HCT116 (cell line): ENCODE results near the gene GLT8D2. TPM values are rescaled to one million over a fixed set of nuclear protein-coding genes. Genes with fewer than 3 reads are reported as not detected.

Experiments used
- ATAC-seq: fragments of 200-7000 bp; cut with Tn5 transposase; 2 replicates; pipeline ENCODE4 v1.9.1; 2020; ENCODE audit warnings: mild to moderate bottlenecking, moderate library complexity
- BruUV-seq: library from RNA; stranded (reverse); fragments of 400-500 nt; replicated peaks from 2 replicates; lab custom pipeline; 2021; lab: Mats Ljungman, UMichigan
- CTCF ChIA-PET: fragments of 300-600 bp; sonication (Branson Sonifier 250); formaldehyde crosslinking; loops from one replicate; lab custom pipeline; 2021; ENCODE audit warnings: antibody characterized with exemption; lab: Charles Lee
- POLR2A ChIA-PET: fragments of 300-600, 350-600 bp; sonication (Branson Sonifier 250); formaldehyde crosslinking; loops from one replicate; lab custom pipeline; 2021; ENCODE audit warnings: antibody characterized with exemption; lab: Charles Lee
- RAD21 ChIA-PET, 2 experiments: fragments of 300-600 bp; sonication (Branson Sonifier 250); formaldehyde crosslinking; loops; one replicate each; lab custom pipeline; 2023; ENCODE audit warnings: low total read pairs in 2 of 2; ENCODE audit not compliant: uncharacterized antibody in 2 of 2, unreplicated experiment in 2 of 2, low non-redundant PET in 1 of 2; lab: Charles Lee
- DNase-seq: peaks from one replicate; pipeline ENCODE4 v3.0.0-alpha.2; 2010; ENCODE audit warnings: low read depth, low spot score
- H2AFZ ChIP-seq: fragments of 200-600 bp; shearing (Covaris generic), sonication (generic); 2 replicates; pipeline ENCODE4 v1.6.1; 2017; ENCODE audit warnings: low read depth, mixed run types, mixed read lengths, antibody characterized with exemption, low read length; ENCODE audit not compliant: poor library complexity, severe bottlenecking
- H3K27ac ChIP-seq: 2 replicates; pipeline ENCODE4 v1.5.1; 2012; ENCODE audit warnings: low read depth, low read length
- H3K27me3 ChIP-seq: fragments of 200-600 bp; sonication (generic); 2 replicates; pipeline ENCODE4 v1.6.1; 2016; ENCODE audit warnings: mixed run types, low read length, mixed read lengths; ENCODE audit not compliant: insufficient read depth
- H3K36me3 ChIP-seq, 2 experiments: fragments of 200-500 bp in 1 of 2; fragments of 200-600 bp in 1 of 2; sonication (Bioruptor generic) in 1 of 2; sonication (generic) in 1 of 2; 2 replicates each; pipeline versions ENCODE4 v1.5.1 to v1.6.1; 2014 to 2016; ENCODE audit warnings: low read length in 2 of 2, inconsistent platforms in 1 of 2, mixed read lengths in 1 of 2, mixed run types in 1 of 2; ENCODE audit not compliant: insufficient read depth in 2 of 2, control insufficient read depth in 1 of 2
- H3K4me1 ChIP-seq, 2 experiments: fragments of 200-600 bp in 1 of 2; sonication (generic) in 1 of 2; 2 replicates each; pipeline versions ENCODE4 v1.5.1 to v1.6.1; 2012 to 2017; ENCODE audit warnings: low read length in 2 of 2, inconsistent platforms in 1 of 2, mild to moderate bottlenecking in 1 of 2, mixed read lengths in 1 of 2, mixed run types in 1 of 2, moderate library complexity in 1 of 2; ENCODE audit not compliant: insufficient read depth in 2 of 2, control insufficient read depth in 1 of 2
- H3K4me2 ChIP-seq: fragments of 200-600 bp; sonication (generic); 2 replicates; pipeline ENCODE4 v1.6.1; 2017; ENCODE audit warnings: mixed run types, low read length, mixed read lengths
- H3K4me3 ChIP-seq, 2 experiments: fragments of 200-600 bp in 1 of 2; sonication (generic) in 1 of 2; replicated peaks in 1 of 2; 2 replicates each; pipeline ENCODE4 v1.5.1; 2011 to 2016; ENCODE audit warnings: low read length in 2 of 2, control low read depth in 1 of 2, low read depth in 1 of 2, mild to moderate bottlenecking in 1 of 2, mixed read lengths in 1 of 2, mixed run types in 1 of 2
- H3K79me2 ChIP-seq: fragments of 200-600 bp; sonication (generic); 2 replicates; pipeline ENCODE4 v1.6.1; 2017; ENCODE audit warnings: mild to moderate bottlenecking, mixed run types, low read length, moderate library complexity, mixed read lengths; ENCODE audit not compliant: insufficient read depth
- H3K9ac ChIP-seq: fragments of 200-600 bp; sonication (generic); 2 replicates; pipeline ENCODE4 v1.6.1; 2016; ENCODE audit warnings: low read length, mixed read lengths
- H3K9me2 ChIP-seq: fragments of 200-600 bp; sonication (generic), shearing (Covaris generic); 2 replicates; pipeline ENCODE4 v1.6.1; 2017; ENCODE audit warnings: mixed run types, mild to moderate bottlenecking, moderate library complexity; ENCODE audit not compliant: insufficient read depth
- H3K9me3 ChIP-seq, 2 experiments: fragments of 200-500 bp in 1 of 2; fragments of 200-600 bp in 1 of 2; sonication (Bioruptor generic) in 1 of 2; sonication (generic) in 1 of 2; 2 replicates each; pipeline ENCODE4 v1.6.1; 2014 to 2017; ENCODE audit warnings: low read length in 2 of 2, mixed read lengths in 2 of 2, inconsistent platforms in 1 of 2, low read depth in 1 of 2, mild to moderate bottlenecking in 1 of 2, mixed run types in 1 of 2, moderate library complexity in 1 of 2; ENCODE audit not compliant: control insufficient read depth in 1 of 2, insufficient read depth in 1 of 2
- H4K20me1 ChIP-seq: fragments of 200-600 bp; sonication (generic), shearing (Covaris generic); 2 replicates; pipeline ENCODE4 v1.6.1; 2017; ENCODE audit warnings: mixed run types, mild to moderate bottlenecking, moderate library complexity; ENCODE audit not compliant: insufficient read depth
- CBX3 ChIP-seq: IDR thresholded peaks from 2 replicates; pipeline ENCODE4 v1.6.1; 2012; ENCODE audit warnings: low read depth
- CEBPB ChIP-seq: IDR thresholded peaks from 2 replicates; pipeline ENCODE4 v1.6.1; 2012; ENCODE audit warnings: low read depth
- EGR1 ChIP-seq: IDR thresholded peaks from 2 replicates; pipeline ENCODE4 v1.6.1; 2012; ENCODE audit warnings: low read depth
- ELF1 ChIP-seq: IDR thresholded peaks from 2 replicates; pipeline ENCODE4 v1.6.1; 2012; ENCODE audit warnings: low read depth, borderline replicate concordance
- FOSL1 ChIP-seq: IDR thresholded peaks from 2 replicates; pipeline ENCODE4 v1.6.1; 2012; ENCODE audit warnings: low read depth
- JUND ChIP-seq: IDR thresholded peaks from 2 replicates; pipeline ENCODE4 v1.6.1; 2012
- MAX ChIP-seq: IDR thresholded peaks from 2 replicates; pipeline ENCODE4 v1.6.1; 2012
- POLR2A ChIP-seq: IDR thresholded peaks from 2 replicates; pipeline ENCODE4 v1.7.0; 2011; ENCODE audit warnings: borderline replicate concordance; ENCODE audit not compliant: insufficient read depth, insufficient read length; ENCODE audit errors: extremely low read depth
- POLR2AphosphoS5 ChIP-seq: IDR thresholded peaks from 2 replicates; pipeline ENCODE4 v1.6.1; 2011; ENCODE audit warnings: mild to moderate bottlenecking, low read depth, low read length, moderate library complexity
- RAD21 ChIP-seq: IDR thresholded peaks from 2 replicates; pipeline ENCODE4 v1.6.1; 2012; ENCODE audit warnings: low read depth, mild to moderate bottlenecking
- SIN3A ChIP-seq: IDR thresholded peaks from 2 replicates; pipeline ENCODE4 v1.6.1; 2012; ENCODE audit warnings: low read depth
- SP1 ChIP-seq: IDR thresholded peaks from 2 replicates; pipeline ENCODE4 v1.6.1; 2012; ENCODE audit warnings: low read depth
- SRF ChIP-seq: IDR thresholded peaks from 2 replicates; pipeline ENCODE4 v1.6.1; 2012; ENCODE audit warnings: low read depth
- TCF7L2 ChIP-seq: IDR thresholded peaks from 2 replicates; pipeline ENCODE4 v1.7.0; 2011; ENCODE audit warnings: borderline replicate concordance, inconsistent platforms; ENCODE audit not compliant: insufficient read depth, insufficient read length; ENCODE audit errors: extremely low read depth
- YY1 ChIP-seq: IDR thresholded peaks from 2 replicates; pipeline ENCODE4 v1.6.1; 2011; ENCODE audit warnings: low read length, low read depth, moderate library complexity, mild to moderate bottlenecking; ENCODE audit not compliant: insufficient replicate concordance; ENCODE audit errors: extremely low read depth
- ZBTB33 ChIP-seq: IDR thresholded peaks from 2 replicates; pipeline ENCODE4 v1.6.1; 2011; ENCODE audit warnings: mild to moderate bottlenecking, low read length, moderate library complexity; ENCODE audit not compliant: insufficient replicate concordance; ENCODE audit errors: extremely low read depth
- ZFX ChIP-seq: fragments of 450-650 bp; IDR thresholded peaks from 2 replicates; pipeline ENCODE4 v1.6.1; 2017
- intact Hi-C: fragments of 100-400 bp; cut with micrococcal nuclease; formaldehyde crosslinking; loops from 2 replicates; pipeline ENCODE4 v1.10.0; 2022
- total RNA-seq: library from RNA; stranded (reverse); gene quantifications from one replicate; pipeline ENCODE4 v1.2.1, GENCODE V29; 2021; ENCODE audit not compliant: unreplicated experiment

The GLT8D2 gene
- total RNA-seq, 1 experiment from 2014 or later, result 4.8 TPM

GRCh38 chr12:104072099-104072498 is 22.1 kb upstream of the GLT8D2 start:
- Histone ChIP-seq H3K9ac (no peak overlapping the region), H2AFZ (no peak overlapping the region), H3K4me1 (no peaks in the 10 kb centered on the region), H3K4me2 (no peak overlapping the region), H3K79me2 (no peaks in the 10 kb centered on the region), H3K4me3 (no peak overlapping the region), H3K36me3 (0 out of 4 replicates have a peak, but pooled peaks cover 0 to 2% of the 10 kb centered on the region in 2 experiments), H3K27me3 (no peaks in the 10 kb centered on the region), H4K20me1 (no peaks in the 10 kb centered on the region), H3K9me3 (no peaks in the 10 kb centered on the region), H3K9me2 (no peaks in the 10 kb centered on the region), H3K27ac (no peak overlapping the region)
- intact Hi-C loops, result no loop called here
- ChIA-PET CTCF (no interaction called here), RAD21 (no interaction called here), POLR2A (no interaction called here)
- ATAC-seq (no peak), DNase-seq (no peak)
- TF ChIP-seq JUND (no peak), SIN3A (no peak), POLR2A (no peak), TCF7L2 (no peak), SRF (no peak), YY1 (no peak), ZFX (no peak), ZBTB33 (no peak), SP1 (no peak), MAX (no peak), CBX3 (no peak), ELF1 (no peak), CEBPB (no peak), EGR1 (no peak), POLR2AphosphoS5 (no peak), FOSL1 (no peak), RAD21 (no peak)
- no TSS peak for BruUV-seq
